ENCODE data around the gene COMP.

The COMP gene

DNA sequence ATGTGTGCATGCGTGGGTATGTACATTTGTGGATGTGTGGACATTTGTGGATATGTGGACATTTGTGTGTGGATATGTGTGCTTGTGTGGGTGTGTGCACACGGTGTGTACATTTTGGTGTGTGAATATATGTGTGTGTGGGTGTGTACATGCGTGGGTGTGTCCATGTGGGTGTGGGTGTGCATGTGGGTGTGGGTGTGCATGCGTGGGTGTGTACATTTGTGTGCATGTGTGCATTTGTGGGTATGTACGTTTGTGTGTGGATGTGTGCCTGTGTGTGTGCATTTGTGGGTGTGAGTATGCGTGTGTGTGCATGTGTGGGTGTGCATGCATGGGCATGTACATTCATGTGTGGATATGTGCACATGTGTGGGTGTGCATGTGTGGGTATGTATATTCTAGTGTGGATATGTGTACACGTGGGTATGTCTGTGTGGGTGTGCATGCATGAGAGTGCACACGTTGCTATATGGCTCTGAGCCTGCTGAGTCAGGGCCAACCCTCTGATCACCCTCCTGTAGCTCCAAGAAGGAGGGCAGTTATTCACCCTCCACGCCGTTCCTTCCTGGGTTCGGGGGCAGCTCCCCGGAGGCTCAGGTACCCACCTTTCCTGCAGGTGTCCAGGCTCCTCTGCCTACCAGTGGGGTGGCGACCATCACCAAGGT, 20.3 kb downstream of the COMP start:
- in situ Hi-C loops (cut with MboI; ENCODE audit: low sequenced_read_pairs) = no loop called here

DNA sequence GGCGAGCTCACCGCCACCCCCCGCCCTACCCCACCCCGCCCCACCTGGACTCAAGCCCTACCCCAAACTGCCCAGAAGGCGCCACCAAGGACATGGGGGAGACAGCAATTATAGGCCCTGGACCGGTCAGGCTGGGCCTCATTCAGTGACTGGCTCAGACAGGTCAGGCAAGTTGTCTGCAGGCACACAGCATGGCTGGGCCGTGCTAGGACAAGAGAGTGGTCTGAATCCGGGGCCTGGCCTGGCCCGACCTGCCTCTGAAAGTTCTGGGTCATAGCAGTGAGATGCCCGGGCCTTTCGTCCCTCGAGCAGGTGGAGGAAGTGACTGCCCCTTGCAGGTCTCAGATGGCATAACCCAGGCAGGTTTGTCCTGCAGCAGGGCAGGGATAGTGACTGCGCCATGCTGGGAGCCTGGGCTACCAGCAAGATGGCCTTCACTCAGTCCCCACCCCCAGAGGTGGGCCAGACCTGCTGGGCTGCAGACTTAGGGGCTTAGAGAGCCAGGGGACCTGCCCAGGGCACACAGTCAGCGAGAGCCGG, 21.0 kb downstream of the COMP start:
- in situ Hi-C loops (cut with MboI; ENCODE audit: low sequenced_read_pairs) = no loop called here

- in situ Hi-C loops (cut with MboI; ENCODE audit: low sequenced_read_pairs) = no loop called here
Observed at GRCh38 chr19:18768997-18769891, 21.9 kb downstream of the COMP start.

- in situ Hi-C loops (cut with MboI; ENCODE audit: low sequenced_read_pairs) = no loop called here
Observed at GRCh38 chr19:18768046-18768771, 22.9 kb downstream of the COMP start.

GRCh38 chr19:18765224-18765623, 25.9 kb downstream of the COMP start:
- in situ Hi-C loops (cut with MboI; ENCODE audit: low sequenced_read_pairs) = no loop called here

GRCh38 chr19:18764591-18765051, 26.5 kb downstream of the COMP start:
- in situ Hi-C loops (cut with MboI; ENCODE audit: low sequenced_read_pairs) = no loop called here

DNA sequence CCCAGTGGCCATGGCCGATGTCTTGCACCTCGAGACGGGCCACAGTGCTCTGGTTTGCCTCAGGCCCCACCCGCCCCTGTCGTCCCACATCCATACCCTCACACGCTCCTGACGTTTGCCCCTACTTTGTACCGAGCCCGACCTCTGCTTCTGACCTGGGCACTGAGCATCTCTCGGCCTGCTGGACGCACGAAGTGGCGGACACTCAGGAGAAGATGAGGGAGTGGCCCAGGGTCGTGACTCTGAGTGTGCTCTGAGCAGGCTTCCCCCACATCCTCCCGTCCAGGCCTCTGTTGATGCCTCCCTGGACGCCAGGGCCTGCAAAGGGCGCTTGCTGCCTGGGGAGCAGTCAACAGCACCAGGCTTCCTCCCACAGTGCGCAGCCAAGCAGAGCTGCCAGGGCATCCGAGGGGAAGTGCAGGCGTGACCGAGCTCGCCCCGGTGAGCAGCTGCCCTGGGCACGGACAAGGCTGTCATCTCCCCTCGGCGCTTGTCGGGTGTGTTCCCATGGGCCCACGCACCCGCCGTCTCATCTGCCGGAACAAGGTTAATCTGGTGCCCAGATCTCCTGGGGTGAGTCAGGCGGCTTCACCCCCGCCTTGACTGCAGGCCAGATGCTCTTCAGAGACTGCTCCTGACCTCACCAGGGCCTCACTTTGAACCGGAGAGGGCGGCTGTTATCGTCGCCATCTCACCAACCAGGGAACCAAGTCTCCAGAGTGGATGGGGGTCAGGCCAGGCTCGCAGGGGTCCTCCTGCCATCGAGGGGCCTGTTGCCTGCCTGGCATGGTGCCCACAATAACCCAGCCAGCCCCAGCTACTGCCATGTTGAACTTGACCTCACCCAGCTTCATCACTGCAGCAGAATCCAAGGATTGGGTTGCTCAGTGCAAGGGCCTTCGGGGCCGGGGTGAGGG, 27.2 kb downstream of the COMP start:
- in situ Hi-C loops (cut with MboI; ENCODE audit: low sequenced_read_pairs) = no loop called here

DNA sequence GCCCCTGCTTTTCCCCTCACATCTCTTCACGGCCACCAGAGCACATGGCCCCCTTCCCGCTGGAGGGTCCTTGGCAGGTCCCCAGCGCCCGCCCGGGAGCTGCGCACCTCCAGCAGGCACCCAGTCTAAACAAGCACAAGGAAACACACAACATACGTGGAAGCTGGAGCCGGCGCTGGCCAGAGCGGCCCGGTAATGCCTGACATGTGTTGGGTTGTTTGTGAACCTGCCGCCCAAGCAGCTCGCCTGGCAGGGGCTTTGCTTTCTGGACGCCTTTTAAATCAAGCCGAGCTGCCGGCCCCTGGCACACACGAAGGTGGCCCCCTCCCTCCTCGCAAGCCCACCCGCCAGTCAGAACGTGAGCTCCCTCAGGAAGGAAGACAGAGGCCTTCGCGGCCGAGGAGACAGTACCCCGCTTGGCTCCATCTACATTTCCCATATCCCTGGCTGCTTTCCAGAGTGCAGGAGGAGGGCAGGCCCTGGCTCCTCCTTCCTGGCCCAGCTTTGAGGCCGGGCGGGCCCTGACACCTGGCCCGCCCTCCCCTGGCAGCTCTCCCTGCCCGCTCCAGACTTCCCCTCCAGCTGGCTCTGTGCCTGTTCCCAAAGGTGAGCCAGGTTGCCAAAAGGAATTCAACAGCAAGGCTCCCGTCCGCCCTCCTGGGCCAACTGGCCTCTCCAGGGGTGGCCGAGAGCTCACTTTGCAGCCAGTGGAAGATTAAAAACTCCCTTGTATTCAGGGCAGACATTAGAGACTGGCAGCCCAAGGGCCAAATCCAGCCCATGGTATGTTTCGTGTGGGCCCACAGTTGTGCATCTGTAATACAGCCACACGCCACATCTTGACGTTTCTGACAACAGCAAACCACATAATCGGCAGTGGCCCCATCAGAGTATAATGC, 28.7 kb downstream of the COMP start:
- in situ Hi-C loops (cut with MboI; ENCODE audit: low sequenced_read_pairs) = no loop called here

DNA sequence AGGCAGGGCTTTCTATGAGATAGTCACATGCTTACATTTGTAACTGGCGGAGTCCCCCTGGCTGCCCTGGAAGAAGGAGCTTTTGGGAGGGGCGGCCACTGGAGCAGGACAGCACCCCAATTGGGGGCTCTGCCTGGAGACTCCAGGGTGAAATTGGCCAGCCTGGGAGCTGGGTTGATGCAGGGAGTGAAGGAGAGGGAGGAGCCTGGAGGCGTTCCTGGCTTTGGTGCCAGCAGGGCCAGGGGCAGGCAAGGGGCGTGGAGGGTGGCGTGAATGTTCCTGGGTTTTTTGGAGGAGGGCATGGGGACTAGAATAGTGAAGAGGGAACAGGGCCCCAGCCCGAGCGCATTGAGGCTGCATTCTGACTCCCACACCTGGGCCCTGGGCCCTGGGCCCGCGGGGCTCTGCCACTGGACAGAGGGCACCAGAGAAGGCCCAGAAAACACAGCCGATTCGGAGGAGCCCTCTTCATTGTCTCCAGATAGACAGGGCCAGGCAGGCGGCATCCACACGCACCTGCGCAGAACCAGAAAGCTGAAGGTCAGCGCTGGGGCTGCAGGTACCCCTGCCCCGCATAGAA, 29.5 kb downstream of the COMP start:
- in situ Hi-C loops (cut with MboI; ENCODE audit: low sequenced_read_pairs) = no loop called here

- in situ Hi-C loops (cut with MboI; ENCODE audit: low sequenced_read_pairs) = no loop called here
Observed at GRCh38 chr19:18760440-18761383, 30.4 kb downstream of the COMP start.

DNA sequence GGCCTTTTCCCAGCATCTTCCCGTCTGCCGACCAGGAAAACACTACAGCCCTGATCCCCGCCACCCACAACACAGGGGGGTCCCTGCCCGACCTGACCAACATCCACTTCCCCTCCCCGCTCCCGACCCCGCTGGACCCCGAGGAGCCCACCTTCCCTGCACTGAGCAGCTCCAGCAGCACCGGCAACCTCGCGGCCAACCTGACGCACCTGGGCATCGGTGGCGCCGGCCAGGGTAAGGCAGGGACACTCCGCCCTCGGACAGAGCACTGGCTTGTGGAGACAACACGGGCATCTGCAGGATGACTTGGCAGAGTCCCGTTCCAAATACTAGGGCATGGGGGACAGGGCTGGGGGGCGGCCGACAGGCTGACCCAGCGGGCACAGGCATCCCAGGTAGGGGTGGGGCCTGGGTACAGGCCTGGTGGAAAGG, 31.1 kb downstream of the COMP start:
- in situ Hi-C loops (cut with MboI; ENCODE audit: low sequenced_read_pairs) = no loop called here

- in situ Hi-C loops (cut with MboI; ENCODE audit: low sequenced_read_pairs) = no loop called here
Observed at GRCh38 chr19:18759304-18759994, 31.7 kb downstream of the COMP start.

- in situ Hi-C loops (cut with MboI; ENCODE audit: low sequenced_read_pairs) = no loop called here
Observed at GRCh38 chr19:18756896-18757295, 34.2 kb downstream of the COMP start.

- in situ Hi-C loops (cut with MboI; ENCODE audit: low sequenced_read_pairs) = no loop called here
Observed at GRCh38 chr19:18754501-18754900, 36.6 kb downstream of the COMP start.

- in situ Hi-C loops (cut with MboI; ENCODE audit: low sequenced_read_pairs) = no loop called here
Observed at GRCh38 chr19:18751571-18751970, 39.5 kb downstream of the COMP start.

DNA sequence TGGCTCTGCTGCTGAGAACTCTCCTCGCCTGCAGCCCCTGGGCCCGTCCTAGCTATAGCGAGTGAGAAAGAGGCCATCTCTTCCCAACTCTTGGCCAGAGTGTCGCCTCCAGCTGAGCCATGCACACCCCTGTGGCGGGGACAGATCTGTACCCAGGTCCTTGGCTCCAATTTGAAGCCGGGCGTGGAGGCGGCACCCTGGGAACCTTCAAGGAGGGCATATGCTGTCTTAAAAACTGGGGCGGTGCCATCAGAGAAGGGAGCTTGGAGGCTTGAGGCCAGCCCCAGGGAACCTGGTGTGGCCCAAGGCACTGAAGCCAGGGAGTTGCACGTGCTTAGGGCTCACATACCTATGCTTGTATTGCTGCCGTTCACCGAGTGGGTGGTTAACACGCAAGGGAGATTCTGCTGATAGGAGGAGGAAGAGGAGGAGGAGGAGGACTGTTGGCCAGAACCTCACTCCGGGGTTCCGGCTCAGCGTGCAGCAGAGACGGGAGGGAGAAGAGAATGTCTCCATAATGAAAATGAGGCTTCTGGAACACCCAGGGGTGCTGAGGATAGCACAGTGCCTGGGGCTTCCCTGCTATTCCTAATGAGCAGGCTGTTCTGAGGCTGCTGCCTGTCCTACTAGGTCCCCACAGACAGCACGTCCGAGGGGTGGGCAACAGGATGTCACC, 40.7 kb downstream of the COMP start:
- in situ Hi-C loops (cut with MboI; ENCODE audit: low sequenced_read_pairs) = no loop called here
